Gastrocnemius medialis (tissue), 4 donors: Measurements from ENCODE around the gene PARP11. TPM values are rescaled to one million over a fixed set of nuclear protein-coding genes. Genes with fewer than 3 reads are reported as not detected.

Experiments used
- ATAC-seq, 2 donors: fragments of 150-250 bp; one replicate each; pipeline ENCODE4 v1.9.1; 2016
- DNase-seq, 2 donors: peaks; one replicate each; pipeline ENCODE4 v3.0.0-alpha.2; 2019
- H3K27ac ChIP-seq, 4 donors: fragments of 200-600 bp; sonication (generic); 1 replicate in 1 of 4; 2 replicates in 3 of 4; pipeline ENCODE4 v1.5.1; 2016 to 2018; ENCODE audit warnings: mild to moderate bottlenecking in 2 of 4, moderate library complexity in 1 of 4
- H3K27me3 ChIP-seq, 3 donors: fragments of 200-600 bp; sonication (generic) in 2 of 3; 1 replicate in 1 of 3; 2 replicates in 2 of 3; pipeline versions ENCODE4 v1.5.1 to v1.6.0; 2016 to 2019; ENCODE audit warnings: mild to moderate bottlenecking in 1 of 3, moderate library complexity in 1 of 3
- H3K36me3 ChIP-seq, 2 donors: fragments of 200-600 bp; sonication (generic) in 1 of 2; one replicate each; pipeline ENCODE4 v1.5.1; 2017 to 2018
- H3K4me1 ChIP-seq, 2 donors: fragments of 200-600 bp; sonication (generic) in 1 of 2; one replicate each; pipeline ENCODE4 v1.5.1; 2016 to 2017; ENCODE audit warnings: mild to moderate bottlenecking in 2 of 2
- H3K4me3 ChIP-seq, 4 donors: fragments of 200-600 bp; sonication (generic) in 3 of 4; 1 replicate in 1 of 4; 2 replicates in 3 of 4; pipeline ENCODE4 v1.5.1; 2016 to 2019; ENCODE audit warnings: mild to moderate bottlenecking in 2 of 4
- H3K9me3 ChIP-seq, 3 donors: fragments of 200-600 bp; sonication (generic) in 2 of 3; 1 replicate in 1 of 3; 2 replicates in 2 of 3; pipeline ENCODE4 v1.5.1; 2016 to 2019
- POLR2A ChIP-seq, 2 donors: fragments of 450-650 bp; IDR thresholded peaks; one replicate each; pipeline ENCODE4 v1.6.1; 2017; ENCODE audit warnings: antibody characterized with exemption in 2 of 2, mild to moderate bottlenecking in 2 of 2, moderate library complexity in 2 of 2
- in situ Hi-C, 4 donors: fragments of 200-750 bp; cut with MboI; loops; one replicate each; pipeline versions ENCODE4 v1.15.0 to v1.8.0; 2017; ENCODE audit warnings: low sequenced_read_pairs in 4 of 4
- intact Hi-C: fragments of 100-400 bp; cut with DNase I; formaldehyde crosslinking; loops from one replicate; pipeline ENCODE4 v1.15.1; 2023; ENCODE audit warnings: low total_unique reads
- total RNA-seq, 4 donors: library from RNA; depleted of rRNA; stranded (reverse); fragments of >200 nt; gene quantifications; one replicate each; pipeline versions ENCODE4 v1.1.0 to v1.2.3, GENCODE V29; 2016
- TF ChIP-seq, protein P1 (sequence below), 5 experiments: fragments of 450-650 bp in 3 of 5; fragments of 200-600 bp in 2 of 5; sonication (generic) in 2 of 5; IDR thresholded peaks in 4 of 5; conservative IDR thresholded peaks in 1 of 5; 1 replicate in 4 of 5; 2 replicates in 1 of 5; pipeline ENCODE4 v1.5.1; 2016 to 2019; ENCODE audit warnings: antibody characterized with exemption in 5 of 5, mild to moderate bottlenecking in 3 of 5, moderate library complexity in 3 of 5

The PARP11 gene
- total RNA-seq, 4 donors from 2014 or later: 0.53 to 2.4 (median 1.2) TPM

DNA sequence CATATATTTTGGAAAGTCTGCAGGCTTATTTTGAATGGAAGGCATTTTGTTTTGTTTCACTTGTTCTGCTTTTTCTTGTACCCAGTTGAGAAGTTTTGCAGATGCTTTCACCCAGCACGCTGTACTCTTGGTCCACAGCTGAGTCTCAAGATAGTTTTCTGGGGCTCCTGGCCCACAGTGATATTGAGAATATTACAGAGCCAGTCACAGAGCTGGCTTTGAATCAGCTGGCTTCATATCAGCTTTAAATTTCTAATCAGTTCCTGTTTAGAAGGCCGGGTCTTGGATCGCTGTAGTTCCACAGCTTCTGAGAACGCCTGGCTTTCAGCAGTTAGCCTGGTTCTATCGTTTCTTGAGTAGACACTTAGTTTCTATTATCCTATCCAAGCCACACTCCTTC, 32.5 kb upstream of the PARP11 start:
- ATAC-seq (no peak), DNase-seq (no peak)
- in situ Hi-C loops: no loop called here
- no peaks in the 10 kb centered on the region for H3K9me3 ChIP-seq
- no peaks in the 10 kb centered on the region for H3K36me3 ChIP-seq
- no peak overlapping the region for H3K27ac ChIP-seq
- peaks cover 0 to 6% (median 2%) of the 10 kb centered on the region in 3 donors for H3K27me3 ChIP-seq
- intact Hi-C loops: no loop called here
- TF ChIP-seq POLR2A (IDR thresholded peaks at IDR 0.05): no peak
- TF ChIP-seq, protein P1, sequence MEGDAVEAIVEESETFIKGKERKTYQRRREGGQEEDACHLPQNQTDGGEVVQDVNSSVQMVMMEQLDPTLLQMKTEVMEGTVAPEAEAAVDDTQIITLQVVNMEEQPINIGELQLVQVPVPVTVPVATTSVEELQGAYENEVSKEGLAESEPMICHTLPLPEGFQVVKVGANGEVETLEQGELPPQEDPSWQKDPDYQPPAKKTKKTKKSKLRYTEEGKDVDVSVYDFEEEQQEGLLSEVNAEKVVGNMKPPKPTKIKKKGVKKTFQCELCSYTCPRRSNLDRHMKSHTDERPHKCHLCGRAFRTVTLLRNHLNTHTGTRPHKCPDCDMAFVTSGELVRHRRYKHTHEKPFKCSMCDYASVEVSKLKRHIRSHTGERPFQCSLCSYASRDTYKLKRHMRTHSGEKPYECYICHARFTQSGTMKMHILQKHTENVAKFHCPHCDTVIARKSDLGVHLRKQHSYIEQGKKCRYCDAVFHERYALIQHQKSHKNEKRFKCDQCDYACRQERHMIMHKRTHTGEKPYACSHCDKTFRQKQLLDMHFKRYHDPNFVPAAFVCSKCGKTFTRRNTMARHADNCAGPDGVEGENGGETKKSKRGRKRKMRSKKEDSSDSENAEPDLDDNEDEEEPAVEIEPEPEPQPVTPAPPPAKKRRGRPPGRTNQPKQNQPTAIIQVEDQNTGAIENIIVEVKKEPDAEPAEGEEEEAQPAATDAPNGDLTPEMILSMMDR (IDR thresholded peaks at IDR 0.05 in 4 of 5, conservative IDR thresholded peaks at IDR 0.05 in 1 of 5): no peak
- no peak overlapping the region for H3K4me3 ChIP-seq
- H3K4me1 ChIP-seq: no peaks in the 10 kb centered on the region

DNA sequence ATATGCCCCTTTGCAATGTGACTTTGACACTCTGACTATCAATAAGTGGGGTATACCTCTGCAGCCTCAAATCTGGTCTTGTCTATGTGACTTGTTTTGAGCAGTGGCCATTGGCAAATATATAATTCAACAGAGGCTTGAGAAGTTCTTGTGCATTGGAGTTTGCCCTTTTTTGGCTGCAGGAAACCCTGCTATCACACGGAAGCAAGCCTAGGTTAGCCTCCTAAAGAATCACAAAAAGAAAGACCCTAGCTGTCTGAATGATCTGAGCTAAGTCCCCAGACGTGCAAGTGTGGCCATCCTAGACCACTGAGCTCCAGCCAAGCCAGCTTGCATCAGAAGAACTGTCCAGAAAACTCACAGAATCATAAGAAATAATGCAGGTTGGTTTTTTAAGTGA, 31.8 kb upstream of the PARP11 start:
- no peak overlapping the region for H3K27ac ChIP-seq

DNA sequence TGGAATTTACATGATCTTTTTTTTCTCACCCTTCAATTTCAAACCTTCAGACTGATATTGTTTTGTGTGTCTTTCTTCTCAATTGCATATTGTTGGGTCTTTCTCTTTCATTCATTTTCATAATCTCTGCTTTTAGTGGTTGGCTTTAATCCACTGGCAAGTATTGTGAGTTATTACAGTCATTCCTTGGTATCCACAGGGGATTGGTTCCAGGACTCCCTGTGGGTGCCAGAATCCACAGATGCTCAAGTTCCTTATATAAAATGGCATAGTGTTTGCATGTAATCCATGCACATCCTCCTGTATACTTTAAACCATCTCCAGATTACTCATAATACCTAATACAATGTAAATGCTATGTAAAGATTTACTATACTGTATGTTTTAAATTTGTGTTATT, 29.7 kb upstream of the PARP11 start:
- TF ChIP-seq POLR2A (IDR thresholded peaks at IDR 0.05): no peak
- TF ChIP-seq, protein P1 (IDR thresholded peaks at IDR 0.05 in 4 of 5, conservative IDR thresholded peaks at IDR 0.05 in 1 of 5): no peak
- Histone ChIP-seq H3K36me3 (no peaks in the 10 kb centered on the region), H3K4me1 (no peaks in the 10 kb centered on the region), H3K27me3 (peaks cover 0 to 6% (median 2%) of the 10 kb centered on the region in 3 donors), H3K27ac (no peak overlapping the region), H3K9me3 (no peaks in the 10 kb centered on the region), H3K4me3 (no peak overlapping the region)
- intact Hi-C loops: no loop called here
- ATAC-seq: no peak
- DNase-seq: no peak
- in situ Hi-C loops: no loop called here

More for the DNA sequence above, 31.8 kb upstream of the PARP11 start:
- peaks cover 0 to 6% (median 2%) of the 10 kb centered on the region in 3 donors for H3K27me3 ChIP-seq
- TF ChIP-seq, protein P1 (IDR thresholded peaks at IDR 0.05 in 4 of 5, conservative IDR thresholded peaks at IDR 0.05 in 1 of 5): no peak
- TF ChIP-seq POLR2A (IDR thresholded peaks at IDR 0.05): no peak
- ATAC-seq: no peak
- H3K4me1 ChIP-seq: no peaks in the 10 kb centered on the region
- DNase-seq: no peak
- H3K9me3 ChIP-seq: no peaks in the 10 kb centered on the region
- intact Hi-C loops: no loop called here
- H3K4me3 ChIP-seq: no peak overlapping the region
- no peaks in the 10 kb centered on the region for H3K36me3 ChIP-seq
- in situ Hi-C loops: no loop called here

DNA sequence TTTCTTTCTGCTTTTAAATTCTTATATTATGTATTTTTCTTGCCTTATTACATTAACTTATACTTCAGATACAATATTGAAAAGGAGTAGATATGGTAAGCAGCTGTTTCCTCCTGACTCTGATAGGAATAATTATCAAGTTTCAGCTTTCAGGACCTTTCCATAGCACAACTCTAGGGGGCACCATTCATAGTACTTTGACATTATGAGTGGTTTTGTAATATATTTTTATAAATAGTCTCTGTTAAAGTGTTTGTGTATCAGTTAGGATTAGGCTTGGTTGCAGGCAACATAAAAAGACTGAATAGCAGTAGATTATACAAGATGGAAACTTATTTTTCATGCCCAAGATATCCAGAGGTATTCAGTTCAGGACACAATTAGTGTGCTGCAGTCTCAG, 27.9 kb upstream of the PARP11 start:
- H3K36me3 ChIP-seq: no peaks in the 10 kb centered on the region
- H3K4me1 ChIP-seq: no peaks in the 10 kb centered on the region
- peaks cover 0 to 8% (median 5%) of the 10 kb centered on the region in 3 donors for H3K27me3 ChIP-seq
- DNase-seq (no peak), ATAC-seq (no peak)
- H3K4me3 ChIP-seq: no peak overlapping the region
- intact Hi-C loops (no loop called here), in situ Hi-C loops (no loop called here)
- no peak overlapping the region for H3K27ac ChIP-seq
- TF ChIP-seq, protein P1 (IDR thresholded peaks at IDR 0.05 in 4 of 5, conservative IDR thresholded peaks at IDR 0.05 in 1 of 5): no peak
- TF ChIP-seq POLR2A (IDR thresholded peaks at IDR 0.05): no peak
- H3K9me3 ChIP-seq: no peaks in the 10 kb centered on the region

DNA sequence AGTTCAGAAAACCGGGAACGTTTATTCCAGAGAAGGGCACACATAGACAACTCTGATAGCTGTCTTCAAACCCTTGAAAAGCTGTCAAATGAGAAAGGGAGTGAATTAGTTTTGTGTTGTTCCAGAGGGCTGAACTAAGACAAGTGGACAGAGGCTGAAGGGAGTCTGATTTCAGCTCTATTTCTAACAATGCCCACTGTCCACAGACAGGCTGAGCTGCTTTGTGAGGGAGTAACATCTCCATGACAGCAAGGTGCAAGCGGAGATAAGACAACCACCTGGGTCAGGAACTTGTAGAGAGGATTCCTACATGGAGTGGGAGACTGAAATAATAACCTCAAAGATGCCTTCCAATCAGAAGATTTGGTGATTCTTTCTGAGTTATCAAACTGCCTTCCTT, 25.6 kb upstream of the PARP11 start:
- Histone ChIP-seq H3K27me3 (peaks cover 0 to 10% (median 3%) of the 10 kb centered on the region in 3 donors), H3K27ac (no peak overlapping the region), H3K4me3 (no peak overlapping the region), H3K9me3 (no peaks in the 10 kb centered on the region), H3K36me3 (no peaks in the 10 kb centered on the region), H3K4me1 (no peaks in the 10 kb centered on the region)
- DNase-seq (no peak), ATAC-seq (no peak)
- TF ChIP-seq, protein P1 (IDR thresholded peaks at IDR 0.05 in 4 of 5, conservative IDR thresholded peaks at IDR 0.05 in 1 of 5): no peak
- TF ChIP-seq POLR2A (IDR thresholded peaks at IDR 0.05): no peak
- intact Hi-C loops (no loop called here), in situ Hi-C loops (loop anchor here in 1 of 4 donors (10.0 kb wide), 1 partner anchor 376 kb away; the partner anchor contains the start of gene CCND2)
